GM21360 (cell line): Measurements from ENCODE around the gene GRIN3B.

Experiments used
- ATAC-seq: cut with Tn5 transposase; IDR thresholded peaks from one replicate; pipeline ENCODE4 v1.9.1; 2021; ENCODE audit warnings: mild to moderate bottlenecking, moderate library complexity; ENCODE audit not compliant: unreplicated experiment

Gene GRIN3B

GRCh38 chr19:1055886-1056620 lies 55.8 kb downstream of the GRIN3B start:
- no peak for ATAC-seq

- ATAC-seq, result no peak
These were observed 57.1 kb downstream of the GRIN3B start for GRCh38 chr19:1057176-1057855.

- no peak for ATAC-seq
These were observed 57.9 kb downstream of the GRIN3B start for GRCh38 chr19:1058112-1058511.
